Mesodermal cell (in vitro differentiated cells): ENCODE measurements around the gene CIDEB.

Source experiments
- H3K27ac ChIP-seq: 2 replicates; pipeline ENCODE4 v1.7.0; 2013; ENCODE audit warnings: mild to moderate bottlenecking, low read depth, low read length, moderate library complexity; ENCODE audit not compliant: severe bottlenecking
- H3K36me3 ChIP-seq: 2 replicates; pipeline ENCODE4 v1.7.1; 2013; ENCODE audit warnings: mild to moderate bottlenecking, low read length, moderate library complexity; ENCODE audit not compliant: control insufficient read depth, insufficient read depth
- H3K4me1 ChIP-seq: one replicate; pipeline ENCODE4 v1.7.1; 2013; ENCODE audit warnings: mild to moderate bottlenecking, low read length; ENCODE audit not compliant: insufficient read depth, control insufficient read depth, poor library complexity, severe bottlenecking
- H3K4me3 ChIP-seq: 2 replicates; pipeline ENCODE4 v1.7.0; 2013; ENCODE audit warnings: low read length, control low read depth, mild to moderate bottlenecking; ENCODE audit not compliant: insufficient read depth, poor library complexity, severe bottlenecking; ENCODE audit errors: extremely low read depth
- H3K9me3 ChIP-seq: 2 replicates; pipeline ENCODE4 v1.7.1; 2013; ENCODE audit warnings: mild to moderate bottlenecking, low read length, moderate library complexity; ENCODE audit not compliant: control insufficient read depth
- WGBS, 2 experiments: methylation state at CpG; one replicate each; pipeline ENCODE4 v1.1.5; 2013; ENCODE audit warnings: missing lambda C conversion rate in 2 of 2; ENCODE audit not compliant: insufficient coverage in 2 of 2; 5-methylcytosine and 5-hydroxymethylcytosine counted together

The CIDEB gene

GRCh38 chr14:24273422-24273998 lies 34.3 kb downstream of the CIDEB start:
- no peak overlapping the region for H3K4me3 ChIP-seq
- no peaks in the 10 kb centered on the region for H3K4me1 ChIP-seq
- H3K9me3 ChIP-seq, result no peaks in the 10 kb centered on the region
- WGBS, 2 experiments, result no CpG with 5 or more reads among the region's 3 CpGs
- no peak overlapping the region for H3K27ac ChIP-seq
- peaks cover 8% of the 10 kb centered on the region for H3K36me3 ChIP-seq

- Histone ChIP-seq H3K4me1 (no peaks in the 10 kb centered on the region), H3K36me3 (peaks cover 8% of the 10 kb centered on the region), H3K27ac (no peak overlapping the region), H3K9me3 (no peaks in the 10 kb centered on the region), H3K4me3 (no peak overlapping the region)
- 89 to 91% methylated on average over 2 of the region's 2 CpGs for WGBS, 2 experiments
Observed at GRCh38 chr14:24272467-24272866, 35.3 kb downstream of the CIDEB start.

GRCh38 chr14:24271834-24272263 lies 35.9 kb downstream of the CIDEB start:
- H3K27ac ChIP-seq, result no peak overlapping the region
- H3K4me3 ChIP-seq, result peak overlapping the region; percentile 86
- H3K4me1 ChIP-seq, result no peaks in the 10 kb centered on the region
- no peaks in the 10 kb centered on the region for H3K9me3 ChIP-seq
- WGBS, 2 experiments, result 19% methylated on average over 2 to 3 of the region's 3 CpGs
- peaks cover 8% of the 10 kb centered on the region for H3K36me3 ChIP-seq

- WGBS, 2 experiments, result 0 to 1% methylated on average over 42 to 51 of the region's 61 CpGs
- H3K9me3 ChIP-seq, result no peaks in the 10 kb centered on the region
- no peaks in the 10 kb centered on the region for H3K4me1 ChIP-seq
- peak within 1 kb of the TSS; percentile 99 for H3K27ac ChIP-seq
- peaks cover 13% of the 10 kb centered on the region for H3K36me3 ChIP-seq
- peak within 1 kb of the TSS; percentile 86 for H3K4me3 ChIP-seq
Observed at GRCh38 chr14:24271134-24271833, 36.5 kb downstream of the CIDEB start, which contains the start of gene RABGGTA. RABGGTA (minus strand) TSS chr14:24271597; CDS start chr14:24271115, 482 bp downstream.

- peak overlapping the region; percentile 99 for H3K27ac ChIP-seq
- H3K4me3 ChIP-seq, result peak overlapping the region; percentile 86
- H3K9me3 ChIP-seq, result no peaks in the 10 kb centered on the region
- H3K4me1 ChIP-seq, result no peaks in the 10 kb centered on the region
- H3K36me3 ChIP-seq, result peaks cover 16% of the 10 kb centered on the region
- WGBS, 2 experiments, result 30 to 34% methylated on average over 12 to 13 of the region's 13 CpGs
Observed at GRCh38 chr14:24270537-24271133, 37.1 kb downstream of the CIDEB start.

GRCh38 chr14:24269910-24270536 lies 37.8 kb downstream of the CIDEB start:
- WGBS, 2 experiments, result 98 to 100% methylated on average over 13 of the region's 14 CpGs
- H3K36me3 ChIP-seq, result peaks cover 16% of the 10 kb centered on the region
- no peak overlapping the region for H3K27ac ChIP-seq
- H3K9me3 ChIP-seq, result no peaks in the 10 kb centered on the region
- no peak overlapping the region for H3K4me3 ChIP-seq
- H3K4me1 ChIP-seq, result no peaks in the 10 kb centered on the region

- 88 to 98% methylated on average over 7 to 8 of the region's 8 CpGs for WGBS, 2 experiments
- H3K4me3 ChIP-seq, result no peak overlapping the region
- no peaks in the 10 kb centered on the region for H3K9me3 ChIP-seq
- H3K36me3 ChIP-seq, result peaks cover 16% of the 10 kb centered on the region
- no peak overlapping the region for H3K27ac ChIP-seq
- H3K4me1 ChIP-seq, result no peaks in the 10 kb centered on the region
Observed at GRCh38 chr14:24269368-24269767, 38.4 kb downstream of the CIDEB start.

GRCh38 chr14:24268225-24268624 lies 39.6 kb downstream of the CIDEB start:
- Histone ChIP-seq H3K4me3 (no peak overlapping the region), H3K4me1 (no peaks in the 10 kb centered on the region), H3K27ac (no peak overlapping the region), H3K9me3 (no peaks in the 10 kb centered on the region), H3K36me3 (peaks cover 16% of the 10 kb centered on the region)
- 87 to 99% methylated on average over 5 to 7 of the region's 9 CpGs for WGBS, 2 experiments

GRCh38 chr14:24267516-24267915 lies 40.3 kb downstream of the CIDEB start:
- H3K27ac ChIP-seq, result no peak overlapping the region
- H3K9me3 ChIP-seq, result no peaks in the 10 kb centered on the region
- WGBS, 2 experiments, result 95 to 98% methylated on average over 9 of the region's 9 CpGs
- H3K4me1 ChIP-seq, result no peaks in the 10 kb centered on the region
- no peak overlapping the region for H3K4me3 ChIP-seq
- H3K36me3 ChIP-seq, result peaks cover 16% of the 10 kb centered on the region

GRCh38 chr14:24266344-24267244 lies 41.2 kb downstream of the CIDEB start:
- Histone ChIP-seq H3K9me3 (no peaks in the 10 kb centered on the region), H3K36me3 (peaks cover 16% of the 10 kb centered on the region), H3K4me3 (no peak overlapping the region), H3K27ac (no peak overlapping the region), H3K4me1 (no peaks in the 10 kb centered on the region)
- WGBS, 2 experiments, result 96 to 98% methylated on average over 15 to 17 of the region's 18 CpGs
